CD8-positive, alpha-beta memory T cell (primary cell): ENCODE data around the gene LOX. TPM values are rescaled to one million over a fixed set of nuclear protein-coding genes. Genes with fewer than 3 reads are reported as not detected.

ENCODE experiments used
- CTCF ChIA-PET: fragments of 350-600 bp; sonication (Branson Sonifier 250); formaldehyde crosslinking; loops from one replicate; lab custom pipeline; 2021; ENCODE audit warnings: antibody characterized with exemption; lab: Charles Lee
- POLR2A ChIA-PET: fragments of 350-600 bp; sonication (Branson Sonifier 250); formaldehyde crosslinking; loops from one replicate; lab custom pipeline; 2021; ENCODE audit warnings: antibody characterized with exemption; lab: Charles Lee
- DNase-seq, 5 donors: peaks; one replicate each; pipeline versions ENCODE4 v3.0.0 to v3.0.0-alpha.2; 2020 to 2022; ENCODE audit warnings: mixed read lengths in 1 of 5
- H3K27ac ChIP-seq: one replicate; pipeline ENCODE4 v1.7.0; 2013; ENCODE audit warnings: low read depth, mild to moderate bottlenecking, low read length, moderate library complexity
- H3K27me3 ChIP-seq: 2 replicates; pipeline ENCODE4 v1.7.0; 2013; ENCODE audit warnings: low read length, mild to moderate bottlenecking; ENCODE audit not compliant: insufficient read depth, poor library complexity, severe bottlenecking
- H3K36me3 ChIP-seq: 2 replicates; pipeline ENCODE4 v1.7.0; 2013; ENCODE audit warnings: mild to moderate bottlenecking, low read length, moderate library complexity; ENCODE audit not compliant: insufficient read depth
- H3K4me1 ChIP-seq: 2 replicates; pipeline ENCODE4 v1.7.0; 2013; ENCODE audit warnings: mild to moderate bottlenecking, low read length, moderate library complexity; ENCODE audit not compliant: insufficient read depth
- H3K4me3 ChIP-seq: 2 replicates; pipeline ENCODE4 v1.7.0; 2013; ENCODE audit warnings: mild to moderate bottlenecking, low read length
- H3K9me3 ChIP-seq: 2 replicates; pipeline ENCODE4 v1.7.0; 2013; ENCODE audit warnings: mild to moderate bottlenecking, low read length
- H3K27ac Mint-ChIP-seq, 8 donors: one replicate each; pipeline ENCODE4 v1.8.0; 2020 to 2021; ENCODE audit warnings: mixed read lengths in 8 of 8, mild to moderate bottlenecking in 6 of 8, inconsistent platforms in 3 of 8, moderate library complexity in 3 of 8
- H3K27me3 Mint-ChIP-seq, 2 donors: one replicate each; pipeline ENCODE4 v1.8.0; 2020 to 2021; ENCODE audit warnings: mixed read lengths in 2 of 2, mild to moderate bottlenecking in 1 of 2, moderate library complexity in 1 of 2
- H3K36me3 Mint-ChIP-seq, 3 donors: one replicate each; pipeline ENCODE4 v1.8.0; 2020 to 2021; ENCODE audit warnings: mixed read lengths in 3 of 3, inconsistent platforms in 1 of 3, mild to moderate bottlenecking in 1 of 3
- H3K4me1 Mint-ChIP-seq, 3 donors: one replicate each; pipeline ENCODE4 v1.8.0; 2020 to 2021; ENCODE audit warnings: mixed read lengths in 3 of 3, inconsistent platforms in 1 of 3, mild to moderate bottlenecking in 1 of 3
- H3K4me3 Mint-ChIP-seq, 7 donors: one replicate each; pipeline ENCODE4 v1.8.0; 2020 to 2021; ENCODE audit warnings: mixed read lengths in 7 of 7, mild to moderate bottlenecking in 6 of 7, moderate library complexity in 4 of 7, inconsistent platforms in 2 of 7
- H3K9me3 Mint-ChIP-seq, 5 donors: one replicate each; pipeline ENCODE4 v1.8.0; 2020 to 2022; ENCODE audit warnings: mixed read lengths in 5 of 5, mild to moderate bottlenecking in 3 of 5, moderate library complexity in 2 of 5, inconsistent platforms in 1 of 5
- polyA plus RNA-seq: library from polyadenylated mRNA; unstranded; fragments of 300-500 nt; fragmentation: Illumina TruSeq; gene quantifications from one replicate; pipeline ENCODE4 v1.2.3, GENCODE V29; 2021
- total RNA-seq, 2 experiments: library from RNA; stranded (reverse); gene quantifications; one replicate each; pipeline ENCODE4 v1.2.3, GENCODE V29; 2021

Gene LOX
- total RNA-seq = not detected
- polyA plus RNA-seq = not detected

- H3K4me3 ChIP-seq = no peak within 1 kb of the TSS
- Mint-ChIP-seq H3K4me3 (peak within 1 kb of the TSS in 6 of 7 donors; percentile 48 to 63 (median 56)), H3K9me3 (no peaks in the 10 kb centered on the region), H3K4me1 (peaks cover 16 to 20% (median 18%) of the 10 kb centered on the region in 3 donors), H3K27ac (peak within 1 kb of the TSS in 1 of 8 donors; percentile 53), H3K36me3 (no peaks in the 10 kb centered on the region), H3K27me3 (peaks cover 30 to 72% of the 10 kb centered on the region in 2 donors)
- peaks cover 4% of the 10 kb centered on the region for H3K27me3 ChIP-seq
- peaks cover 4% of the 10 kb centered on the region for H3K4me1 ChIP-seq
- ChIA-PET CTCF (no interaction called here), POLR2A (no interaction called here)
- H3K36me3 ChIP-seq = no peaks in the 10 kb centered on the region
- no peaks in the 10 kb centered on the region for H3K9me3 ChIP-seq
- no peak for DNase-seq
- no peak within 1 kb of the TSS for H3K27ac ChIP-seq
These were observed at the start of gene LOX for GRCh38 chr5:122078116-122079110. Gene LOX, minus strand, starts transcription at chr5:122078259. Its CDS starts 274 bp downstream, at chr5:122077985.

- Mint-ChIP-seq H3K9me3 (peaks cover 0 to 2% (median 0%) of the 10 kb centered on the region in 5 donors), H3K4me3 (no peak overlapping the region), H3K27ac (no peak overlapping the region), H3K27me3 (peaks cover 1 to 5% of the 10 kb centered on the region in 2 donors), H3K4me1 (no peaks in the 10 kb centered on the region), H3K36me3 (no peaks in the 10 kb centered on the region)
- no peaks in the 10 kb centered on the region for H3K27me3 ChIP-seq
- no peaks in the 10 kb centered on the region for H3K9me3 ChIP-seq
- H3K27ac ChIP-seq = no peak overlapping the region
- no peaks in the 10 kb centered on the region for H3K36me3 ChIP-seq
- ChIA-PET CTCF (no interaction called here), POLR2A (no interaction called here)
- no peak for DNase-seq
- no peaks in the 10 kb centered on the region for H3K4me1 ChIP-seq
- no peak overlapping the region for H3K4me3 ChIP-seq
These were observed 48.8 kb upstream of the LOX start for GRCh38 chr5:122126756-122127321.

- Mint-ChIP-seq H3K9me3 (peaks cover 0 to 2% (median 0%) of the 10 kb centered on the region in 5 donors), H3K4me1 (no peaks in the 10 kb centered on the region), H3K4me3 (no peak overlapping the region), H3K27ac (no peak overlapping the region), H3K27me3 (peaks cover 3 to 9% of the 10 kb centered on the region in 2 donors), H3K36me3 (no peaks in the 10 kb centered on the region)
- H3K36me3 ChIP-seq = no peaks in the 10 kb centered on the region
- no peaks in the 10 kb centered on the region for H3K27me3 ChIP-seq
- H3K9me3 ChIP-seq = no peaks in the 10 kb centered on the region
- CTCF ChIA-PET = no interaction called here
- no peak overlapping the region for H3K4me3 ChIP-seq
- no peak for DNase-seq
- no peaks in the 10 kb centered on the region for H3K4me1 ChIP-seq
- H3K27ac ChIP-seq = no peak overlapping the region
- POLR2A ChIA-PET = no interaction called here
These were observed 48.2 kb upstream of the LOX start for GRCh38 chr5:122126177-122126755.

- Histone ChIP-seq H3K4me1 (no peaks in the 10 kb centered on the region), H3K36me3 (no peaks in the 10 kb centered on the region), H3K27ac (no peak overlapping the region), H3K27me3 (no peaks in the 10 kb centered on the region), H3K9me3 (no peaks in the 10 kb centered on the region), H3K4me3 (no peak overlapping the region)
- no peak for DNase-seq
- no peak overlapping the region for H3K4me3 Mint-ChIP-seq
- H3K27ac Mint-ChIP-seq = no peak overlapping the region
- H3K9me3 Mint-ChIP-seq = no peaks in the 10 kb centered on the region
- POLR2A ChIA-PET = no interaction called here
- no peaks in the 10 kb centered on the region for H3K36me3 Mint-ChIP-seq
- CTCF ChIA-PET = no interaction called here
- H3K27me3 Mint-ChIP-seq = peaks cover 3 to 9% of the 10 kb centered on the region in 2 donors
- H3K4me1 Mint-ChIP-seq = no peaks in the 10 kb centered on the region
These were observed 46.7 kb upstream of the LOX start for GRCh38 chr5:122124766-122125165.

- H3K4me3 ChIP-seq = no peak overlapping the region
- POLR2A ChIA-PET = no interaction called here
- no peak overlapping the region for H3K27ac Mint-ChIP-seq
- no peak for DNase-seq
- no peaks in the 10 kb centered on the region for H3K27me3 ChIP-seq
- H3K9me3 Mint-ChIP-seq = no peaks in the 10 kb centered on the region
- CTCF ChIA-PET = no interaction called here
- H3K27ac ChIP-seq = no peak overlapping the region
- no peaks in the 10 kb centered on the region for H3K4me1 Mint-ChIP-seq
- no peak overlapping the region for H3K4me3 Mint-ChIP-seq
- no peaks in the 10 kb centered on the region for H3K36me3 Mint-ChIP-seq
- no peaks in the 10 kb centered on the region for H3K9me3 ChIP-seq
- peaks cover 3 to 9% of the 10 kb centered on the region in 2 donors for H3K27me3 Mint-ChIP-seq
- H3K36me3 ChIP-seq = no peaks in the 10 kb centered on the region
- no peaks in the 10 kb centered on the region for H3K4me1 ChIP-seq
These were observed 43.7 kb upstream of the LOX start for GRCh38 chr5:122121479-122122465.

- no peak for DNase-seq
- ChIA-PET CTCF (no interaction called here), POLR2A (no interaction called here)
- H3K27me3 Mint-ChIP-seq = peaks cover 3 to 9% of the 10 kb centered on the region in 2 donors
- H3K36me3 ChIP-seq = no peaks in the 10 kb centered on the region
- no peak overlapping the region for H3K4me3 ChIP-seq
- no peaks in the 10 kb centered on the region for H3K9me3 Mint-ChIP-seq
- H3K27ac ChIP-seq = no peak overlapping the region
- no peaks in the 10 kb centered on the region for H3K36me3 Mint-ChIP-seq
- no peak overlapping the region for H3K27ac Mint-ChIP-seq
- H3K27me3 ChIP-seq = no peaks in the 10 kb centered on the region
- H3K9me3 ChIP-seq = no peaks in the 10 kb centered on the region
- no peaks in the 10 kb centered on the region for H3K4me1 ChIP-seq
- H3K4me3 Mint-ChIP-seq = no peak overlapping the region
- H3K4me1 Mint-ChIP-seq = no peaks in the 10 kb centered on the region
These were observed 42.9 kb upstream of the LOX start for GRCh38 chr5:122120957-122121356.

GRCh38 chr5:122120493-122120892 lies 42.4 kb upstream of the LOX start:
- Mint-ChIP-seq H3K9me3 (no peaks in the 10 kb centered on the region), H3K27ac (no peak overlapping the region), H3K4me1 (no peaks in the 10 kb centered on the region), H3K36me3 (no peaks in the 10 kb centered on the region), H3K27me3 (peaks cover 3 to 9% of the 10 kb centered on the region in 2 donors), H3K4me3 (no peak overlapping the region)
- Histone ChIP-seq H3K4me3 (no peak overlapping the region), H3K4me1 (no peaks in the 10 kb centered on the region), H3K27ac (no peak overlapping the region), H3K9me3 (no peaks in the 10 kb centered on the region), H3K36me3 (no peaks in the 10 kb centered on the region), H3K27me3 (no peaks in the 10 kb centered on the region)
- CTCF ChIA-PET = no interaction called here
- no peak for DNase-seq
- POLR2A ChIA-PET = no interaction called here
